Spleen (tissue), 11 donors: ENCODE results near the gene RELB. TPM values are rescaled to one million over a fixed set of nuclear protein-coding genes. Genes with fewer than 3 reads are reported as not detected.

Experiments used
- DNase-seq: peaks from one replicate; pipeline ENCODE4 v3.0.0-alpha.2; 2020
- H3K27ac ChIP-seq, 8 donors: fragments of 200-600 bp; sonication (generic) in 7 of 8; 1 replicate in 4 of 8; 2 replicates in 4 of 8; pipeline versions ENCODE4 v1.5.0 to v1.8.0; 2016 to 2021; ENCODE audit warnings: inconsistent platforms in 4 of 8, mild to moderate bottlenecking in 4 of 8, moderate library complexity in 1 of 8
- H3K27me3 ChIP-seq, 7 donors: fragments of 200-600 bp; sonication (generic) in 6 of 7; replicated peaks in 1 of 7; 1 replicate in 4 of 7; 2 replicates in 3 of 7; pipeline versions ENCODE4 v1.5.0 to v1.8.0; 2016 to 2021; ENCODE audit warnings: inconsistent platforms in 3 of 7, mild to moderate bottlenecking in 1 of 7
- H3K36me3 ChIP-seq, 6 donors: fragments of 200-600 bp; sonication (generic) in 5 of 6; 1 replicate in 4 of 6; 2 replicates in 2 of 6; pipeline versions ENCODE4 v1.5.0 to v1.8.0; 2016 to 2021; ENCODE audit warnings: inconsistent platforms in 2 of 6
- H3K4me1 ChIP-seq, 6 donors: fragments of 200-600 bp; sonication (generic) in 5 of 6; 1 replicate in 3 of 6; 2 replicates in 3 of 6; pipeline versions ENCODE4 v1.5.0 to v1.8.0; 2016 to 2021; ENCODE audit warnings: inconsistent platforms in 3 of 6
- H3K4me3 ChIP-seq, 8 donors: fragments of 200-600 bp; sonication (generic) in 7 of 8; 1 replicate in 4 of 8; 2 replicates in 4 of 8; pipeline versions ENCODE4 v1.5.0 to v1.8.0; 2016 to 2021; ENCODE audit warnings: inconsistent platforms in 4 of 8, mild to moderate bottlenecking in 4 of 8, moderate library complexity in 2 of 8
- H3K9me3 ChIP-seq, 8 donors: fragments of 200-600 bp; sonication (generic) in 7 of 8; 1 replicate in 4 of 8; 2 replicates in 4 of 8; pipeline versions ENCODE4 v1.5.0 to v1.8.0; 2016 to 2021; ENCODE audit warnings: inconsistent platforms in 4 of 8
- CTCF ChIP-seq, 11 experiments: fragments of 200-600 bp in 7 of 11; fragments of 450-650 bp in 4 of 11; sonication (generic) in 4 of 11; IDR thresholded peaks in 8 of 11; conservative IDR thresholded peaks in 3 of 11; 1 replicate in 7 of 11; 2 replicates in 4 of 11; pipeline versions ENCODE4 v1.4.0 to v1.8.0; 2016 to 2021; ENCODE audit warnings: antibody characterized with exemption in 11 of 11, inconsistent platforms in 4 of 11, mild to moderate bottlenecking in 1 of 11
- POLR2A ChIP-seq, 3 donors: fragments of 450-650 bp; IDR thresholded peaks; one replicate each; pipeline ENCODE4 v1.5.1; 2017; ENCODE audit warnings: antibody characterized with exemption in 3 of 3, mild to moderate bottlenecking in 1 of 3
- POLR2AphosphoS5 ChIP-seq, 3 donors: sonication (generic); formaldehyde crosslinking; IDR thresholded peaks; one replicate each; pipeline ENCODE4 v1.5.1; 2017; ENCODE audit warnings: antibody characterized with exemption in 3 of 3
- WGBS, 5 donors: extraction: QIAGEN DNeasy Blood & Tissue Kit in 3 of 5; methylation state at CpG; one replicate each; pipeline versions ENCODE4 v1.1.5 to v1.1.7; 2013 to 2018; 5-methylcytosine and 5-hydroxymethylcytosine counted together
- intact Hi-C: fragments of 100-400 bp; cut with DNase I; formaldehyde crosslinking; loops from one replicate; pipeline ENCODE4 v1.15.0; 2023; ENCODE audit warnings: low total_unique reads
- polyA plus RNA-seq, 3 donors: library from polyadenylated mRNA; stranded (reverse); fragments of 200-250 nt; gene quantifications; one replicate each; pipeline ENCODE4 v1.2.1, GENCODE V29; 2013
- total RNA-seq, 7 donors: library from RNA; depleted of rRNA in 3 of 7; stranded (reverse); fragments of >200 nt in 3 of 7; fragmentation: NEBNext Ultra II Directional in 4 of 7; extraction: Animal tissue kit (Norgen Biotek cat#: 25700) in 4 of 7; gene quantifications; one replicate each; pipeline versions ENCODE4 v1.1.0 to v1.2.1, GENCODE V29; 2016 to 2021
- donor health status: healthy with polysubstance abuse.
- donor health status: DM: no; HTN: no; CAD: no; lungs with moderate emphysema.
- donor health status: DM: no; HTN: no; CAD: no.
- donor health status: Bipolar disorder and iron deficiency.
- donor health status: healthy.
- donor health status: DM: no; HTN: no; CAD: no.
- donor health status: DM: yes; HTN: yes; CAD: no.

The RELB gene
- total and polyA plus RNA-seq, 10 donors, result 16.6 to 67.4 (median 34.7) TPM

GRCh38 chr19:45037393-45038169 is 36.3 kb downstream of the RELB start:
- H3K9me3 ChIP-seq, result peaks cover 0 to 8% (median 5%) of the 10 kb centered on the region in 8 donors
- H3K27me3 ChIP-seq, result no peaks in the 10 kb centered on the region
- peaks cover 24 to 45% (median 42%) of the 10 kb centered on the region in 6 donors for H3K4me1 ChIP-seq
- peaks cover 3 to 82% (median 72%) of the 10 kb centered on the region in 6 donors for H3K36me3 ChIP-seq
- H3K4me3 ChIP-seq, result no peak overlapping the region
- peak; percentile 80 for DNase-seq
- peak in 1 of 3 donors; percentile 41 for TF ChIP-seq POLR2AphosphoS5 (IDR thresholded peaks at IDR 0.05)
- TF ChIP-seq CTCF (IDR thresholded peaks at IDR 0.05 in 8 of 11, conservative IDR thresholded peaks at IDR 0.05 in 3 of 11), result no peak
- intact Hi-C loops, result no loop called here
- WGBS, 5 donors, result 90 to 95% (median 94%) methylated on average over 21 to 37 of the region's 37 CpGs
- peak overlapping the region in 3 of 8 donors; percentile 95 to 99 (median 98) for H3K27ac ChIP-seq

DNA sequence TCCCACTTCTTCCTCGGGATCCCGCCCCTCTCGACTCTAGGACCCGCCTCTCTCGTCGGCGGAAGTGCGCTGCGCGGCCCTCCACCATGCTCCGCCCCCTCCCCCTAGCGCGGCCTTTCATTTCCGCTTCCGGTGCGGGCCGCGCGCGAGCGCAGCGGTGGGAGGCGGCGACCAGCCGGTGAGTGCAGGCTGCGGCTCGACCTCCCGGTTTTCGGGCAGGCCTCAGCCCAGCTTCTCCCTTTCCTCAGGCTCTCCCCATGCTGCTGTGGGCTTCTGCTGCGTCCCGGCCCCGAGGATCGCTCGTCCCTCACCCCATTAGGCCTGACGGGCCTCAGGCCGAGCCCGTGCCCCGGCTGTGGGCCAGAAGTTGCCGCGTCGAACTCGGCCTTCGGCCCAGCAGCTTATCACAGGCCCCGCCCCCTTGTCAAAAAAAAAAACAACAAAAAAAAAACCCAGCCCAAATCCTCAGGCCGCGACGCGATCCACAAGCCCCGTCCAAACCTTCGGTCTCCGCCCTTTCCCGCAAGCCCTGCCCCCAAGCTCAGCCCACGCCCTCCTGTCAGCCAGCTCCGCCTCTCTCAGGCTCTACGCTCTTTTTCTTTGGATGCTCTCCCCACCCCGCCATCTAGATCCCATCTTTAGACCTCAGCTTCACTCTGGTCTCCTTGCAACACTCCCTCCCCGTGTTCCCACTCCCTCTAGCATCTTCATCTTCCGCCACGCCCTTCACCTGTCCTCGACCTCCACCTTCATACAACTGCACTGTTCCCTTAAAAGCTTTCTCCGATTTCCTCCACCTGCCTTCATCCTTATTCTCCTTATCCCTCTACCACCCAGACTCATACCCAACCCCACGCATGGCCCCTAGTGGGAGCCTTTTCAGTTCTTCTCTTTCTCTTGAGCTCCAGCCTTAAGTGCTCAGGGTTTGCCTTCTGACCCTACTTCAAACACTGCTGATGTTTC is 37.9 kb downstream of the RELB start, which contains the start of gene CLASRP:
TSS of gene CLASRP (plus strand) at position 115 of the 963 bp plus-strand sequence. CDS start 1,168 bp downstream, outside the sequence.
- peak within 1 kb of the TSS; percentile 79 to 97 (median 86) for H3K4me3 ChIP-seq
- peaks cover 0 to 8% (median 5%) of the 10 kb centered on the region in 8 donors for H3K9me3 ChIP-seq
- DNase-seq, result peak; percentile 97
- TF ChIP-seq POLR2AphosphoS5 (IDR thresholded peaks at IDR 0.05) (peak; percentile 98 to 100 (median 99)), POLR2A (IDR thresholded peaks at IDR 0.05) (peak; percentile 69 to 91 (median 88)), CTCF (IDR thresholded peaks at IDR 0.05 in 8 of 11, conservative IDR thresholded peaks at IDR 0.05 in 3 of 11) (peak in 2 of 11 experiments; percentile 25 to 26)
- H3K27ac ChIP-seq, result peak within 1 kb of the TSS; percentile 84 to 99 (median 96)
- no peaks in the 10 kb centered on the region for H3K27me3 ChIP-seq
- peaks cover under 1 to 82% (median 71%) of the 10 kb centered on the region in 6 donors for H3K36me3 ChIP-seq
- WGBS, 5 donors, result 2 to 4% (median 3%) methylated on average over 49 to 62 of the region's 62 CpGs
- intact Hi-C loops, result no loop called here
- peaks cover 24 to 57% (median 50%) of the 10 kb centered on the region in 6 donors for H3K4me1 ChIP-seq

DNA sequence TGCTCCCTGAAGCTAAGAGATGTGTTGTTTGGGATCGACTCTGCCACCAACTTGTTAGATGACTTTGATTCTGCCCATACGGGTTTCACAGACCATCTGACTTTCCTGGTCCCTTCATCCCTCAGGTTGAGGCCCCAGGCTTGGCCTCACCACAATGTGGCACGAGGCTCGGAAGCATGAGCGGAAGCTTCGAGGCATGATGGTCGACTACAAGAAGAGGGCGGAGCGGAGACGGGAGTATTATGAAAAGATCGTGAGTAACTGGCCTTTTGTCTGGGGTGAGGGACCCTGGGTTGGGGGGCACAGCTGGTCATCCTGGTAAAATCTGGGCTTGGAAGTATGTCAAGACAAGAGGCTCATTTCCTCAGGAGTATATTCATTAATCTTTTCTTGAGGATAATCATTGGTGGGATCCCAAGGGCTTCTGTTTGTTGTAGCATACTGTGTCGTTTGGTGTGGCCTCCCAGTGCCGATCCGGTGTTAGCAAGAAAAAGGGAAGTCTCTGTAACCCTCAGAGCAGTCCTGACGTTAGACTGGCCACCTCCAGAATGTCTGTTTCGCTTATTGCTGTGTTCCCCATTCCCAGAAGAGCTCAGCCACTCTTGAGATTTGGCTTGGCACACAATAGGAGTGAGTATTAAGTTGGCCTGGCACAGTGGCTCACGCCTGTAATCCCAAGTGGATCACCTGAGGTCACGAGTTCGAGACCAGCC is 39.0 kb downstream of the RELB start:
- Histone ChIP-seq H3K4me1 (peaks cover 27 to 67% (median 58%) of the 10 kb centered on the region in 6 donors), H3K27me3 (no peaks in the 10 kb centered on the region), H3K36me3 (peaks cover 0 to 82% (median 71%) of the 10 kb centered on the region in 6 donors), H3K27ac (peak overlapping the region; percentile 84 to 99 (median 96)), H3K4me3 (peak overlapping the region; percentile 79 to 97 (median 86)), H3K9me3 (peaks cover 0 to 8% (median 5%) of the 10 kb centered on the region in 8 donors)
- TF ChIP-seq POLR2A (IDR thresholded peaks at IDR 0.05) (no peak), POLR2AphosphoS5 (IDR thresholded peaks at IDR 0.05) (no peak), CTCF (IDR thresholded peaks at IDR 0.05 in 8 of 11, conservative IDR thresholded peaks at IDR 0.05 in 3 of 11) (no peak)
- intact Hi-C loops, result loop anchor here (10.0 kb wide), 1 partner anchor 145 kb away; the partner anchor contains the start of gene TOMM40
- DNase-seq, result no peak
- WGBS, 5 donors, result 51 to 72% (median 66%) methylated on average over 15 to 19 of the region's 19 CpGs
